HG02870 (cell line): ENCODE data around the gene GZF1.

Experiments
- ATAC-seq: cut with Tn5 transposase; IDR thresholded peaks from one replicate; pipeline ENCODE4 v1.9.1; 2021; ENCODE audit warnings: mild to moderate bottlenecking, moderate library complexity; ENCODE audit not compliant: unreplicated experiment

GZF1 gene

GRCh38 chr20:23404196-23404595 lies 42.2 kb downstream of the GZF1 start:
- ATAC-seq = no peak

- no peak for ATAC-seq
Observed at GRCh38 chr20:23406880-23407279, 44.9 kb downstream of the GZF1 start.

GRCh38 chr20:23407781-23408464 lies 45.9 kb downstream of the GZF1 start:
- peak; percentile 91 for ATAC-seq

GRCh38 chr20:23408957-23409356 lies 47.0 kb downstream of the GZF1 start:
- ATAC-seq = no peak

- no peak for ATAC-seq
Observed at GRCh38 chr20:23409800-23410199, 47.8 kb downstream of the GZF1 start.

DNA sequence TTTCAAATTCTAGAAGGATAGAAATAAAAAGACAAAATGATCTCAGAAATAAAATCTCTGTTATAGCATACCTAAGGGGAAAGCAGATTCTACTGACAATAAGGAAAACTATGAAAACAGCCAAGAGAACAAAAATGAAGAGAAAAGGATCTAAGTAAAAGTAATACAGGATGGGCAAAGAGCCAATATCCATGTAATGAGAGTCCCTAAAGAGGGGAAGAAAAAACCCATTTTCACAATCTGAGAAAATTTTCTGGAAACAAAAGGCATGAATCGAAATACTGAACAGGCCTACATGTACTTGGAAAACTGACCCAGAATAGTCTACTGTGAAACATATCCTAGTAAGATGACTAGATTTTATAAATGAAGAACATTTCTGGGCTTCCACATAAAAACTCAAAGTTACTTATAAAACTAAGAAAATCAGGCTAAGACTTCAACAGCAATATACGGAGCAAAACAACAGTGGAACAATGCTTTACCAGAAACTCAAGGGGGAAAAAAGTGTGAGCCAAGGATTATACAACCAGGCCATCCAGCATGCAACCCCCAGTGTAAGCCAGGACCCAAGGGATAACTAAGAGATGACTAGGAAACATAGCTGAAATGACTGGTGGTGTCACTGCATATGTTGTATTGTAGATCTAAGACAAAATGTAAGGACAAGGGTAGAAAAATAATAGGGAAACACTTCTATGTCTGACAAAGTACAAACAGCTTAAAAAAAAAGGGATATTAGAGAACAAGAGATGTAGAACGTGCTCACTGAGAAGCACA lies 49.1 kb downstream of the GZF1 start:
- ATAC-seq = no peak

GRCh38 chr20:23412026-23412425 lies 50.0 kb downstream of the GZF1 start:
- no peak for ATAC-seq

DNA sequence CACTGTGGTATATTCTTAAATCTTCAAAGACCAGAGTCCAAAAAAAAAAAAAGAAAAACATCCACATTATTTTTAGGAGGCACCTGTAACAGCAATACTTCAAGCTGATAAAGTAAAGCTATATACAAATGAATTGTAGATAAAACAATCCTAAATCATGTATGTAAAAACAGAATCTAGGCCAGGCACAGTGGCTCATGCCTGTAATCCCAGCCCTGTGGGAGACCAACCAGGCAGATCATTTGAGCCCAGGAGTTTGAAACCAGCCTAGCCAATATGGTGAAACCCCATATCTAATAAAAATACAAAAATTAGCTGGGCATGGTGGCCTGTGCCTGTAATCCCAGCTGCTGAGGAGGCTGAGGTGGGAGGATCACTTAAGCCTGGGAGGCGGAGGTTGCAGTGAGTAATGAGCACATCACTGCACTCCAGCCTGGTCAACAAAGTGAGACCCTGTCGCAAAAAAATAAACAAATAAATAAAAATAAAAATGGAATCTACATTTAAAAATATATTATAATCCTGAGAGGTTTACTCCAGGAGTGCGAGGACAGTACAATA lies 52.0 kb downstream of the GZF1 start:
- no peak for ATAC-seq

DNA sequence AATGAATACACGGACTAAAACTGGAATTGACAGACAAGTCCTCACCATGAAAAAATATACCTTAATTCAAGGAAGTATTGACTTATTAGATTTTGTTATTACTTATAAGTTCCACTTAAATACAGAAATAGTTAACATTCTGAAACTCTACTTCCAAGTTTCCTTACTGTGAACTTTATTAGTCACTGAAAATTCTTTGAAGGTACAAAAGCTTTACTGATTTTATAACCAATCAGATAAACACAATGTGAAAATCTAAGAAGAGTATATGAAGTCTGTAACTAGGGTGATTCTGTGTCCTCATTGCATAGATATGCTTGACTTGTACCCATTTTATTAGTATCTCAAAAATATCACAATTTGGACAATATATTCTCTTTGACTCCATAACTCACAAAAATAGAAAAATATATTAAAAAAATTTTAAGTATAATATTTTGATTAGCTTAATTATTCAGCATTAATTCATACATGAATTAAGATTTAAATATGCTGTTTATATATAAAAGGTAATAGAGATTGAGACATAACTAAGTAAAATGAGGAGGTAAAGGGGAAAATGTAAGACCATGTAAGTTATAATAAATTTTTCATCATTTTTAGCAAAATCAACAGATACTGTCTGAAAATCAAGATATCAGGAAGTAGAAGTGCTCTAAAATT lies 52.7 kb downstream of the GZF1 start:
- no peak for ATAC-seq

GRCh38 chr20:23415555-23415954 lies 53.6 kb downstream of the GZF1 start:
- no peak for ATAC-seq

- ATAC-seq = no peak
Observed at GRCh38 chr20:23415959-23416583, 54.1 kb downstream of the GZF1 start.

GRCh38 chr20:23417861-23418260 lies 55.9 kb downstream of the GZF1 start:
- no peak for ATAC-seq

DNA sequence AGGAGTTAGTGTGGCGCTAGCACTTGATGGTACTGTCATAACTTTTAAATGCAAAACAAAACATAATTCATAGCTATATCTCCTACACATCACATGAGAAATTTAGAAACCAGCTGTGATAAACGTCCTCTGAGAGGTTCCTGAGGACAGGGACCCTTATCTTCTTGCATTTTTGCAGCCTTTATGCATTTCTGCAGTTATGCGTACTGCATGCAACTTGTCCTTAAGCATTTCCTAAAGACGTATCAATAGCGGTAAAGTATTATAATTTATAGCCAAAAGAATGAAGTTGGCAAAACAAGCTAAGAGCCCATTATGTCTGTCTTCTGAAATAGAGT lies 57.6 kb downstream of the GZF1 start:
- ATAC-seq = no peak

GRCh38 chr20:23419995-23420901 lies 58.3 kb downstream of the GZF1 start:
- peak; percentile 32 for ATAC-seq

GRCh38 chr20:23420943-23421931 lies 59.3 kb downstream of the GZF1 start, which contains the start of gene NAPB:
NAPB (minus strand) TSS chr20:23421488; CDS start chr20:23421402, 86 bp downstream.
- ATAC-seq = peak; percentile 94
